GM10266 (cell line): Measurements from ENCODE around the gene OR5B21.

Experiments
- DNase-seq: peaks from one replicate; pipeline ENCODE4 v3.0.0; 2012; ENCODE audit errors: extremely low spot score
- TF ChIP-seq, protein P1 (sequence below): IDR thresholded peaks from 2 replicates; pipeline ENCODE4 v1.5.1; 2012; ENCODE audit warnings: mild to moderate bottlenecking, low read depth; ENCODE audit not compliant: control insufficient read depth, insufficient read depth; ENCODE audit errors: missing control alignments

Gene OR5B21

DNA sequence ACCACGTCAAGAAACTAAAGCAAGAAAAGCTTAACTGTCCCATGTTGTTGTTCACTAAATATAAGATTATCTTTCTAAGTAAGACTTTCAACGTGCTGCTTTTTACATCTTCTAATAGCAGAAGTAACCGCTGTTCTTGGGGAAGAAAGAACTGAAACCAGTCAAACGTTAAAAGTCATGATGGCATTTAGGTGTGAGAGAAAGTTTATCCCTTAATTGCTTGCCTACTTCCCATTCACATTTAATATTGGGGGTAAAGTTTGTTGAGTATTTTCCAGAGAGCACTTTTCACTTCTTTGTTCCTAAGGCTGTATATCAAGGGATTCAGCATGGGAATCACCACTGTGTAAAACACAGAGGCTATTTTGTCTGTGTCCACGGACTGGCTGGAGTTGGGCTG lies 970 bp downstream of the OR5B21 start:
- no peak for DNase-seq
- TF ChIP-seq, protein P1, sequence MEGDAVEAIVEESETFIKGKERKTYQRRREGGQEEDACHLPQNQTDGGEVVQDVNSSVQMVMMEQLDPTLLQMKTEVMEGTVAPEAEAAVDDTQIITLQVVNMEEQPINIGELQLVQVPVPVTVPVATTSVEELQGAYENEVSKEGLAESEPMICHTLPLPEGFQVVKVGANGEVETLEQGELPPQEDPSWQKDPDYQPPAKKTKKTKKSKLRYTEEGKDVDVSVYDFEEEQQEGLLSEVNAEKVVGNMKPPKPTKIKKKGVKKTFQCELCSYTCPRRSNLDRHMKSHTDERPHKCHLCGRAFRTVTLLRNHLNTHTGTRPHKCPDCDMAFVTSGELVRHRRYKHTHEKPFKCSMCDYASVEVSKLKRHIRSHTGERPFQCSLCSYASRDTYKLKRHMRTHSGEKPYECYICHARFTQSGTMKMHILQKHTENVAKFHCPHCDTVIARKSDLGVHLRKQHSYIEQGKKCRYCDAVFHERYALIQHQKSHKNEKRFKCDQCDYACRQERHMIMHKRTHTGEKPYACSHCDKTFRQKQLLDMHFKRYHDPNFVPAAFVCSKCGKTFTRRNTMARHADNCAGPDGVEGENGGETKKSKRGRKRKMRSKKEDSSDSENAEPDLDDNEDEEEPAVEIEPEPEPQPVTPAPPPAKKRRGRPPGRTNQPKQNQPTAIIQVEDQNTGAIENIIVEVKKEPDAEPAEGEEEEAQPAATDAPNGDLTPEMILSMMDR: no peak

DNA sequence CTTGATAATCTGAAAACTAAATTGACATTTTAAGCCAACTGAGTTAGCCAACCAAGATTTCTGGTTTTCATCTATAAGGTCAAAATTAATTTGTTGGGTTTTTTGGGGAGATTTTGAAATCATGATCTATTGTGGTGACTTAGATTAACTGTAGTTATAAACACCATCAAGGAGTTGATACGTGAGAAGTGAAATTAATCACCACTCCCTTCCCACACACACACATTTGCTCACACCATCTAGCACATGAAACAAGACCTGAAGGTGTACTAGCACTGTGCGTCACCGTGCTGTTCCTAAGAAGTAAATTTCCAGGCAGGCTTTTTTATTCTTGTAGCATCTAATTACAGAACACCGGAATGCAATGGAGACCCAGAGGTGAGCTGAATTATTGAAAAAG lies 2.1 kb downstream of the OR5B21 start:
- TF ChIP-seq, protein P1: no peak
- no peak for DNase-seq

DNA sequence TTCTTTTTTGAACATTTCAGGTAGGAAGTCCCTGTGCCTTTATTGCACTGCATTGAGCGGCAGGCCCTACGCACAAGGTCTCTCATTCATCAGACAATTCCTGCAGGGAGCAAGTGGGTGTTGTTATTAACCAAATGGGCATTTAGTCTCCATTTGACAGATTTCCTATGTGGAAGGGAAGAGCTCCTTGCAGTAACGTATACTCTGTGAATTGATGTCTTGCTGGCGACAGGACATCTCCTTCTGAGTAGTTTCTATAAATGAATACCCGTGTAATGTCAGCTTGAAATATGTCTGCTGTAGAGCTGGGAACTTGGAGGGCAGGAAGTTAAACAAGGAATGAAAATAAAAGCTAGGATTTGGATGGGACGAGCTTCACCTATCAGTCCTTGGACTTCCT lies 3.7 kb downstream of the OR5B21 start:
- DNase-seq: no peak

DNA sequence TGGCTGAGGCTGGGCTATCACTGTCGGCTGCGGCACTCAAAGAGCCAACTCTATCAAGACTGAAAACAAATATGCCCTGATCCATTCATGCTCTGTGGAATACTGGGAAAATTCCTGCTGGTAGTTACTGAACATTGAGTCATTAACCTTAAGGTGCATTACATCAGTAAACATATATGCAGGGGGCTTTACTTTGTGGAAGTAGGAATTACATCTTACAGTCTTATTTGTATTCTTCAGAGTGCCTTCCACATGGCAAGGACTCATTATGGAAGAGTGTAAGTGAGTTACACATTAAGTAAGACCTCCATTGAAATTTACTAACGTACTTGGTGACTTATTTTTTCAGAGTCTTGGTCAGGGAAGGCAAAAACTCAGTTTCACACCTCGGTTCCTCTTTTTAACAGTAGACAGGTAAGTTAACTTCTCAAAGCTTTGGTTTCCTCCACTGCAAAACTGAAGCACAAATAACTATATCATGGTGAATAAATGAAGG lies 4.5 kb downstream of the OR5B21 start:
- DNase-seq: no peak
- TF ChIP-seq, protein P1: no peak

More for the DNA sequence above, 3.7 kb downstream of the OR5B21 start:
- TF ChIP-seq, protein P1: no peak

DNA sequence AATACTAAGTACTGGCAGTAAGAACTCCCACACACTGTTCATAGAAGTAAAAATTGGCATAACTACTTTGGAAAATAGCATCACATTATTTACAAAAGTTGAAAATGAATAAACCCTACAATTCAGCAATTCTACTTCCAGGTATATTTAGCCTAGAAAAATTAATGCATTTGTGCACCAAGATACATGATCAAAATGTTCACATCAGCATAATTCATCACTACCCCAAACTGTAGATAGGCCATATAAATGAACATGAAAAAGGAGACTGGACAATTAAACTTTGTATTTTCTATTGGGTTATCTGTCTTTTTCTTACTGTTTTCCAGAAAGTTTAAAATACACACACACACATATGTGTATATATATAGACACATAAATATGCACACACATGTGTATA lies 5.9 kb downstream of the OR5B21 start:
- TF ChIP-seq, protein P1: no peak
- no peak for DNase-seq

DNA sequence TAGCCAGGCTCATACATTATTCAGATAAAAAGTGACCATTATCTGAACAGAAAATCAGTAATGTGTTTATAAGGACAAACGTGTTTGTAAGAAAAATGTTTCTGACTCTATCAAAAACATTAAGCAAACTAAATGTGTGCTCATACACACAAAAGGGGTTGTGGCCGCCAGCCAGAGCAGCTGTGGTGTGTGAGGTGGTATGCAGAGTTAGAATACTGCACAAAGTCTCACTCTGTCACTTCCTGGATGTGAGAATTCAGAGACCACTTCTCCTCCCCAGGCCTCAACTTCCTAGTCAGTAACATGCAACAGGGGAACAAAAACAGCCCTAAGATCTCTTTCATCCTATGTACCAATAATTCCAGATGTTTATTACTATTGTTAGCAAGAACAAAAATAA lies 9.4 kb downstream of the OR5B21 start:
- TF ChIP-seq, protein P1: no peak
- no peak for DNase-seq

DNA sequence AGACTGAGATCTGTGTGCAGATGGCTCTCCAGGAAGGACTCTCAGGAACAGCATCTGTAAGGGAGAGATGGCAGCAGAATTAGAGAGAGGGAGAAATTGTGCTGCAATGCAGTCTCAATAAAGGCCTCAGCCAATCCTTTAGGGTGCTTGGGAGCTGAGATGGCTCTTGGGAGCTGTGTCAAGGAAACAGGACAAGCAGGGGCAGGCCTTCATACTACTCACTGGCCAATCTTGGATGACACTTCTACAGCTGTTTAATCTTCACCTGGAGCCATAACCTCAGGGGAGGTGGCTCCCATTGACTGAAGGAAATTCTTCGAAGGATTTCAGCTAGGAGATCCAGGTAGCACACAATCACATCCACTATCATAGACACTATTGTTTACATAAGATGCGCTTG lies 10.0 kb downstream of the OR5B21 start:
- DNase-seq: no peak
- TF ChIP-seq, protein P1: no peak
